ENCODE data around the gene SHMT2. TPM values are rescaled to one million over a fixed set of nuclear protein-coding genes. Genes with fewer than 3 reads are reported as not detected.

SHMT2 gene
- total RNA-seq, 1 experiment from 2014 or later = 210 TPM

DNA sequence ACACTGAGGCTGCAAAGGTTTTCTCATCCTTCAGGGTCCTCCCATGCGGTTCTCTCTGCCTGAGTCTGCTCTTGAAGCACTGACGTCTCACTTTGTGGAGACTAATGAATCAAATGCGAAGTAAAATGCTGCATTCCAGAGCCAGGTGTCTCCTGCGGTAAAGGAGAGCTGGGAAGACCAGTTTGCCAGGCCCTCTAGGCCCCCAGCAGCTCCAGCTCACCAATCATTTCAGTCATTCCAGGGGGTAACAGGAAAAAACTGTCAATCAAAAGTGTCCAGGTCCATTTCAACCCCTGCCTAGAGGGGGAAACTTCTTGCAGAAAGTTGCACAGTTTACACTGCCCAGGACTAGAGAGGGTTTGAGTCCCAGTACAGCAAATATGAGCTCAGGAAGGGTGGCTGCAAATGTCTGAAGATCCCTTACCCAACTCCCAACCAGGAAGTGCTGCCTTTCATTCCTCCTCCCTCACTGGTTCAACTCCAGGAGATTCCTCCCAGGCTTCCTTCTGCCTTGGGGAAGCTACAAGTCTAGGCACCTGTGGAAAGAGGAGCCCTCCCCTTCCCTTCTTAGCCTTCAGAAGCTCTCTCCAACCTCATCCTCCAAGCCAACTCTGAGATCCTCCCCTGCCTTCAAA is 15.6 kb upstream of the SHMT2 start:
- no peaks in the 10 kb centered on the region for H3K9me3 ChIP-seq (ENCODE audit: low read length)
- no peak for TF ChIP-seq EZH2 (IDR thresholded peaks at IDR 0.05; ENCODE audit: low read length, unreplicated experiment)
- TF ChIP-seq EZH2phosphoT487 (IDR thresholded peaks at IDR 0.05; ENCODE audit: borderline replicate concordance, low read length) = no peak
- TF ChIP-seq, protein P1, sequence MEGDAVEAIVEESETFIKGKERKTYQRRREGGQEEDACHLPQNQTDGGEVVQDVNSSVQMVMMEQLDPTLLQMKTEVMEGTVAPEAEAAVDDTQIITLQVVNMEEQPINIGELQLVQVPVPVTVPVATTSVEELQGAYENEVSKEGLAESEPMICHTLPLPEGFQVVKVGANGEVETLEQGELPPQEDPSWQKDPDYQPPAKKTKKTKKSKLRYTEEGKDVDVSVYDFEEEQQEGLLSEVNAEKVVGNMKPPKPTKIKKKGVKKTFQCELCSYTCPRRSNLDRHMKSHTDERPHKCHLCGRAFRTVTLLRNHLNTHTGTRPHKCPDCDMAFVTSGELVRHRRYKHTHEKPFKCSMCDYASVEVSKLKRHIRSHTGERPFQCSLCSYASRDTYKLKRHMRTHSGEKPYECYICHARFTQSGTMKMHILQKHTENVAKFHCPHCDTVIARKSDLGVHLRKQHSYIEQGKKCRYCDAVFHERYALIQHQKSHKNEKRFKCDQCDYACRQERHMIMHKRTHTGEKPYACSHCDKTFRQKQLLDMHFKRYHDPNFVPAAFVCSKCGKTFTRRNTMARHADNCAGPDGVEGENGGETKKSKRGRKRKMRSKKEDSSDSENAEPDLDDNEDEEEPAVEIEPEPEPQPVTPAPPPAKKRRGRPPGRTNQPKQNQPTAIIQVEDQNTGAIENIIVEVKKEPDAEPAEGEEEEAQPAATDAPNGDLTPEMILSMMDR (conservative IDR thresholded peaks at IDR 0.05; ENCODE audit: low read depth, low read length) = no peak
- H3K79me2 ChIP-seq (ENCODE audit: low read length) = no peaks in the 10 kb centered on the region
- intact Hi-C loops (cut with micrococcal nuclease) = loop anchor here (1.0 kb wide), 3 partner anchors 15 to 29 kb away; partner anchors contain the start of gene SHMT2
- H3K27me3 ChIP-seq (ENCODE audit: low read length) = peaks cover 19% of the 10 kb centered on the region
- peaks cover 37% of the 10 kb centered on the region for H3K4me1 ChIP-seq (ENCODE audit: insufficient read depth, low read length)
- ChIA-PET POLR2A (ENCODE audit: unreplicated experiment) (no interaction called here), CTCF (interaction anchor here (0.6 to 2.5 kb wide), 8 partner anchors 23 to 239 kb away, joined by 3 to 24 read pairs (median 6); a partner anchor contains a TSS)
- no peaks in the 10 kb centered on the region for H3K9me2 ChIP-seq (replicated peaks; ENCODE audit: low read length)
- peak overlapping the region; percentile 17 for H3K4me2 ChIP-seq (ENCODE audit: low read length)
- BruUV-seq (replicated peaks) = no TSS peak
- H3K9ac ChIP-seq (ENCODE audit: low read length) = no peak overlapping the region
- peak overlapping the region; percentile 11; the same call in 1 of the 2 replicates for H2AFZ ChIP-seq (ENCODE audit: low read length)
- no peaks in the 10 kb centered on the region for H3K36me3 ChIP-seq (ENCODE audit: low read depth, low read length)
- no peak overlapping the region for H3K27ac ChIP-seq (ENCODE audit: low read length)
- H3K4me3 ChIP-seq (ENCODE audit: low read length) = no peak overlapping the region
- no peaks in the 10 kb centered on the region for H4K20me1 ChIP-seq (ENCODE audit: low read length)
- no peak for DNase-seq
- ATAC-seq = no peak
- H3F3A ChIP-seq (ENCODE audit: low read length, unreplicated experiment) = no peaks in the 10 kb centered on the region

DNA sequence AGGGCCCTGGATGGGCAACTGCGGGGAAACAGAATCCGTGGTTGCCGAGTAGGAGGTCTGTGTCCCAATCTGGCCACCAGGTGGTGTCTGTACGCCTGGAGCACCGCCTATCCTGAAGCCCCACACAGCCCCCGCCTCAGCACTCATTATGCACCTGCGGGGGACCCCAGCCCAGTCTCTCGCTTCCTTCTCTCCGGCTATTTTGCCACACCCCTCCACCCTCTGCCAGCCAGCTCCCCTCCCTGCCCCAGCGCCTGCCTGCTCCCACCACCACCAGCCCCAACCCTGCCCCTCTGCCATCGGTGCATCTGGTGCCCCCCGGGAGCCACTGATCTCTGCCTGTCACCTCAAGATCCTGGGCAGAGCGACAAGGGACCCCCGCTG is 15.1 kb upstream of the SHMT2 start:
- ChIA-PET POLR2A (ENCODE audit: unreplicated experiment) (no interaction called here), CTCF (interaction anchor here (1.0 to 2.5 kb wide), 4 partner anchors 24 to 238 kb away, joined by 3 to 24 read pairs (median 7); no protein-coding TSS in a partner anchor)
- Histone ChIP-seq H3K36me3 (ENCODE audit: low read depth, low read length) (no peaks in the 10 kb centered on the region), H3F3A (ENCODE audit: low read length, unreplicated experiment) (no peaks in the 10 kb centered on the region), H3K9me3 (ENCODE audit: low read length) (no peaks in the 10 kb centered on the region), H3K4me2 (ENCODE audit: low read length) (peak overlapping the region; percentile 17), H2AFZ (ENCODE audit: low read length) (no peak overlapping the region; the same call in 1 of the 2 replicates), H4K20me1 (ENCODE audit: low read length) (no peaks in the 10 kb centered on the region), H3K9me2 (replicated peaks; ENCODE audit: low read length) (no peaks in the 10 kb centered on the region), H3K4me1 (ENCODE audit: insufficient read depth, low read length) (peaks cover 39% of the 10 kb centered on the region), H3K79me2 (ENCODE audit: low read length) (no peaks in the 10 kb centered on the region), H3K4me3 (ENCODE audit: low read length) (no peak overlapping the region), H3K27ac (ENCODE audit: low read length) (no peak overlapping the region), H3K27me3 (ENCODE audit: low read length) (peaks cover 19% of the 10 kb centered on the region), H3K9ac (ENCODE audit: low read length) (no peak overlapping the region)
- peak; percentile 45 for ATAC-seq
- peak; percentile 72 for DNase-seq
- TF ChIP-seq, protein P1 (conservative IDR thresholded peaks at IDR 0.05; ENCODE audit: low read depth, low read length) = peak; percentile 76
- TF ChIP-seq EZH2phosphoT487 (IDR thresholded peaks at IDR 0.05; ENCODE audit: borderline replicate concordance, low read length) = no peak
- BruUV-seq (replicated peaks) = no TSS peak
- intact Hi-C loops (cut with micrococcal nuclease) = loop anchor here (1.0 kb wide), 1 partner anchor 29 kb away; no protein-coding TSS in a partner anchor

DNA sequence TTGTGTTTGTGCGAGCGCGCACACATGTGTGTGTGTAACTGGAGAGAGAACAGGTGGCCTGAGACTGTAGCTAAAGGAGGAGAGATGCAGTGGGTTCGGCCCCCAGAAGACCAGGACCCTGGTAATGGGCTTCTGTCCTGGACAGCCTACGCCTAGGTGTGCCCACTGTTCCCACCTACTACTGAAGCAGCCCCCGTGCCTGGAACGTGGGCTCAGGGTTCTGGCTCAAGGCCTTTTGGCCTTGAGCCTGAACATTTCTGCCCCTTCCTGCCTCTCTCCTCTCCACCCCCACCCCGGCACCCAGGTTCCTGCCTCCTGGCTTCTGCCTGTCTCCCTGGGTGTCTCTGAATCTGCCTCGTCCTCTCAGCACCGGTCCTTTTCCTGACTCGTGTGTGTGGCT is 14.4 kb upstream of the SHMT2 start:
- H2AFZ ChIP-seq (ENCODE audit: low read length) = no peak overlapping the region
- H3K4me2 ChIP-seq (ENCODE audit: low read length) = no peak overlapping the region
- H3K4me3 ChIP-seq (ENCODE audit: low read length) = no peak overlapping the region
- ChIA-PET POLR2A (ENCODE audit: unreplicated experiment) (no interaction called here), CTCF (interaction anchor here (2.5 kb wide), 1 partner anchor 28 kb away, joined by 24 read pairs; no protein-coding TSS in a partner anchor)
- H4K20me1 ChIP-seq (ENCODE audit: low read length) = no peaks in the 10 kb centered on the region
- TF ChIP-seq, protein P1 (conservative IDR thresholded peaks at IDR 0.05; ENCODE audit: low read depth, low read length) = no peak
- TF ChIP-seq EZH2phosphoT487 (IDR thresholded peaks at IDR 0.05; ENCODE audit: borderline replicate concordance, low read length) (no peak), EZH2 (IDR thresholded peaks at IDR 0.05; ENCODE audit: low read length, unreplicated experiment) (no peak)
- H3K9ac ChIP-seq (ENCODE audit: low read length) = no peak overlapping the region
- no TSS peak for BruUV-seq (replicated peaks)
- H3K79me2 ChIP-seq (ENCODE audit: low read length) = no peaks in the 10 kb centered on the region
- no peaks in the 10 kb centered on the region for H3K9me2 ChIP-seq (replicated peaks; ENCODE audit: low read length)
- no peaks in the 10 kb centered on the region for H3K36me3 ChIP-seq (ENCODE audit: low read depth, low read length)
- no peaks in the 10 kb centered on the region for H3K9me3 ChIP-seq (ENCODE audit: low read length)
- intact Hi-C loops (cut with micrococcal nuclease) = no loop called here
- H3K27ac ChIP-seq (ENCODE audit: low read length) = no peak overlapping the region
- H3K4me1 ChIP-seq (ENCODE audit: insufficient read depth, low read length) = peaks cover 39% of the 10 kb centered on the region
- ATAC-seq = no peak
- DNase-seq = no peak
- H3K27me3 ChIP-seq (ENCODE audit: low read length) = peaks cover 19% of the 10 kb centered on the region
- no peaks in the 10 kb centered on the region for H3F3A ChIP-seq (ENCODE audit: low read length, unreplicated experiment)
